Gastrocnemius medialis (tissue), 4 donors: ENCODE results near the gene METTL8. TPM values are rescaled to one million over a fixed set of nuclear protein-coding genes. Genes with fewer than 3 reads are reported as not detected.

Experiments used
- ATAC-seq, 2 donors: fragments of 150-250 bp; one replicate each; pipeline ENCODE4 v1.9.1; 2016
- DNase-seq, 2 donors: peaks; one replicate each; pipeline ENCODE4 v3.0.0-alpha.2; 2019
- H3K27ac ChIP-seq, 4 donors: fragments of 200-600 bp; sonication (generic); 1 replicate in 1 of 4; 2 replicates in 3 of 4; pipeline ENCODE4 v1.5.1; 2016 to 2018; ENCODE audit warnings: mild to moderate bottlenecking in 2 of 4, moderate library complexity in 1 of 4
- H3K27me3 ChIP-seq, 3 donors: fragments of 200-600 bp; sonication (generic) in 2 of 3; 1 replicate in 1 of 3; 2 replicates in 2 of 3; pipeline versions ENCODE4 v1.5.1 to v1.6.0; 2016 to 2019; ENCODE audit warnings: mild to moderate bottlenecking in 1 of 3, moderate library complexity in 1 of 3
- H3K36me3 ChIP-seq, 2 donors: fragments of 200-600 bp; sonication (generic) in 1 of 2; one replicate each; pipeline ENCODE4 v1.5.1; 2017 to 2018
- H3K4me1 ChIP-seq, 2 donors: fragments of 200-600 bp; sonication (generic) in 1 of 2; one replicate each; pipeline ENCODE4 v1.5.1; 2016 to 2017; ENCODE audit warnings: mild to moderate bottlenecking in 2 of 2
- H3K4me3 ChIP-seq, 4 donors: fragments of 200-600 bp; sonication (generic) in 3 of 4; 1 replicate in 1 of 4; 2 replicates in 3 of 4; pipeline ENCODE4 v1.5.1; 2016 to 2019; ENCODE audit warnings: mild to moderate bottlenecking in 2 of 4
- H3K9me3 ChIP-seq, 3 donors: fragments of 200-600 bp; sonication (generic) in 2 of 3; 1 replicate in 1 of 3; 2 replicates in 2 of 3; pipeline ENCODE4 v1.5.1; 2016 to 2019
- CTCF ChIP-seq, 5 experiments: fragments of 450-650 bp in 3 of 5; fragments of 200-600 bp in 2 of 5; sonication (generic) in 2 of 5; IDR thresholded peaks in 4 of 5; conservative IDR thresholded peaks in 1 of 5; 1 replicate in 4 of 5; 2 replicates in 1 of 5; pipeline ENCODE4 v1.5.1; 2016 to 2019; ENCODE audit warnings: antibody characterized with exemption in 5 of 5, mild to moderate bottlenecking in 3 of 5, moderate library complexity in 3 of 5
- POLR2A ChIP-seq, 2 donors: fragments of 450-650 bp; IDR thresholded peaks; one replicate each; pipeline ENCODE4 v1.6.1; 2017; ENCODE audit warnings: antibody characterized with exemption in 2 of 2, mild to moderate bottlenecking in 2 of 2, moderate library complexity in 2 of 2
- in situ Hi-C, 4 donors: fragments of 200-750 bp; cut with MboI; loops; one replicate each; pipeline versions ENCODE4 v1.15.0 to v1.8.0; 2017; ENCODE audit warnings: low sequenced_read_pairs in 4 of 4
- intact Hi-C: fragments of 100-400 bp; cut with DNase I; formaldehyde crosslinking; loops from one replicate; pipeline ENCODE4 v1.15.1; 2023; ENCODE audit warnings: low total_unique reads
- total RNA-seq, 4 donors: library from RNA; depleted of rRNA; stranded (reverse); fragments of >200 nt; gene quantifications; one replicate each; pipeline versions ENCODE4 v1.1.0 to v1.2.3, GENCODE V29; 2016

METTL8 gene
- total RNA-seq, 4 donors from 2014 or later = 10.3 to 22.0 (median 11.0) TPM

DNA sequence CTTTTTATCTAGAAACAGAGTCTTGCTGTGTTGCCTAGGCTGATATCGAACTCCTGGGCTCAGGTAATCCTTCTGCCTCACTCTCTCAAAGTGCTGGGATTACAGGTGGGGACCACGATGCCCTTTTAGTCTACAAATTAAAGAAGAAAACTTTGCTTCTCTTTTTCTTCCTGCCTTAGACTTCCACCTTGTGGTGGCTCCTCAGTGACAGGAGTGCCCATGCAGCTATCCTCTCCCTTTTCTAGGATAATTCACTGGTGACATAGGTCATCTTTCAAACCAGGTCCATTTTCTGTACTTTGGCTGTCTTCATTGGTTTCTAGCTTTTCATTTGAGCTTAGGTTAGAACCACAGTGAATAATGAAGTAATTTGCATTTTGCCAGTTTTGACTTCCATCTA is 13.9 kb upstream of the METTL8 start:
- H3K4me3 ChIP-seq = no peak overlapping the region
- H3K27me3 ChIP-seq = no peaks in the 10 kb centered on the region
- ATAC-seq (no peak), DNase-seq (no peak)
- no peak overlapping the region for H3K27ac ChIP-seq
- in situ Hi-C loops (loop anchor here in 1 of 4 donors (25.0 kb wide), 1 partner anchor 240 kb away; the partner anchor contains the start of gene DYNC1I2), intact Hi-C loops (no loop called here)
- no peaks in the 10 kb centered on the region for H3K4me1 ChIP-seq
- H3K9me3 ChIP-seq = no peaks in the 10 kb centered on the region
- no peak for TF ChIP-seq CTCF (IDR thresholded peaks at IDR 0.05 in 4 of 5, conservative IDR thresholded peaks at IDR 0.05 in 1 of 5)
- H3K36me3 ChIP-seq = peaks cover 0 to 68% of the 10 kb centered on the region in 2 donors

DNA sequence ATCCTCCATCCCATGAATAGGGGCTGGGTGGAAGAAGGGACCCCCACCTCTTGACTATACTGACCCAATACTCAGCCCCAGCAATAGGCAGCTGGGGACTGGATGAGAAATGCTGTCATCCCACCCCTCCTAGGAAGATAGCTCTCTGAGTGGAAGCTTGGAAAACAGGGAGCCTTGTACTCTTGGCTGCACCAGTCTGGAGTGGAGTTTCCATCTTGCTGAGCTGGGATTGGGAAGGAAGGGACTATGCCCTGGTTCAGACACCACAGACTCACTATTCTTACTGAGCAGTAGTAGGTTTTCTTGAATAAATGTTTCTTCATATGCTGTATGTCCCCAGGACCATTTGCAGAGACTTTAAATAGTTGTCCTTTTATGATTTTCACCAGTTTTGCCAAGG is 7.7 kb upstream of the METTL8 start:
- intact Hi-C loops = no loop called here

DNA sequence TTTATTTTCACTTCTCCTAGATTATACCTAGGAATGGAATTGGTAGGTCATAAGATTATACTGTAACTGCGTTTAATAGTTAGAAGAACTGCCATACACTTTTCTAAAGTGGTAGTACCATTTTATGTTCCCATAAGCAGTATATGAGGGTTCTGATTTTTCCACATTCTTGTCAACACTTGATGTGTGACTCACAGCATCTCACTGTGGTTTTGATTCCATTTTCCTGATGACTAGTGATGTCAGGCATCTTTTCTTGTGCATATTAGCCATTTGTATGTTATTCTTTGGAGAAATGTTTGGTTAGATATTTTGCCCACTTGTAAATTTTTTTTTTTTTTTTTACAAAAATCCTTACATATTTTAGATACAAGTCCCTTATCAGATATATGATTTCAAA is 2.5 kb upstream of the METTL8 start:
- no peak for TF ChIP-seq POLR2A (IDR thresholded peaks at IDR 0.05)
- no peak for TF ChIP-seq CTCF (IDR thresholded peaks at IDR 0.05 in 4 of 5, conservative IDR thresholded peaks at IDR 0.05 in 1 of 5)
- H3K27me3 ChIP-seq = no peaks in the 10 kb centered on the region
- no peak for ATAC-seq
- no peak overlapping the region for H3K4me3 ChIP-seq
- H3K4me1 ChIP-seq = peaks cover 12 to 21% of the 10 kb centered on the region in 2 donors
- H3K9me3 ChIP-seq = no peaks in the 10 kb centered on the region
- intact Hi-C loops (no loop called here), in situ Hi-C loops (loop anchor here in 1 of 4 donors (25.0 kb wide), 1 partner anchor 251 kb away; the partner anchor contains the start of gene DYNC1I2)
- H3K36me3 ChIP-seq = peaks cover 0 to 49% of the 10 kb centered on the region in 2 donors
- no peak overlapping the region for H3K27ac ChIP-seq
- DNase-seq = no peak

More for the DNA sequence above, 7.7 kb upstream of the METTL8 start:
- H3K27ac ChIP-seq = no peak overlapping the region
- H3K27me3 ChIP-seq = no peaks in the 10 kb centered on the region
- H3K4me3 ChIP-seq = no peak overlapping the region
- ATAC-seq (no peak), DNase-seq (no peak)
- no peaks in the 10 kb centered on the region for H3K9me3 ChIP-seq
- TF ChIP-seq CTCF (IDR thresholded peaks at IDR 0.05 in 4 of 5, conservative IDR thresholded peaks at IDR 0.05 in 1 of 5) (no peak), POLR2A (IDR thresholded peaks at IDR 0.05) (no peak)
- H3K36me3 ChIP-seq = peaks cover 0 to 69% of the 10 kb centered on the region in 2 donors
- no peaks in the 10 kb centered on the region for H3K4me1 ChIP-seq
- in situ Hi-C loops = loop anchor here in 1 of 4 donors (25.0 kb wide), 1 partner anchor 246 kb away; the partner anchor contains the start of gene DYNC1I2

DNA sequence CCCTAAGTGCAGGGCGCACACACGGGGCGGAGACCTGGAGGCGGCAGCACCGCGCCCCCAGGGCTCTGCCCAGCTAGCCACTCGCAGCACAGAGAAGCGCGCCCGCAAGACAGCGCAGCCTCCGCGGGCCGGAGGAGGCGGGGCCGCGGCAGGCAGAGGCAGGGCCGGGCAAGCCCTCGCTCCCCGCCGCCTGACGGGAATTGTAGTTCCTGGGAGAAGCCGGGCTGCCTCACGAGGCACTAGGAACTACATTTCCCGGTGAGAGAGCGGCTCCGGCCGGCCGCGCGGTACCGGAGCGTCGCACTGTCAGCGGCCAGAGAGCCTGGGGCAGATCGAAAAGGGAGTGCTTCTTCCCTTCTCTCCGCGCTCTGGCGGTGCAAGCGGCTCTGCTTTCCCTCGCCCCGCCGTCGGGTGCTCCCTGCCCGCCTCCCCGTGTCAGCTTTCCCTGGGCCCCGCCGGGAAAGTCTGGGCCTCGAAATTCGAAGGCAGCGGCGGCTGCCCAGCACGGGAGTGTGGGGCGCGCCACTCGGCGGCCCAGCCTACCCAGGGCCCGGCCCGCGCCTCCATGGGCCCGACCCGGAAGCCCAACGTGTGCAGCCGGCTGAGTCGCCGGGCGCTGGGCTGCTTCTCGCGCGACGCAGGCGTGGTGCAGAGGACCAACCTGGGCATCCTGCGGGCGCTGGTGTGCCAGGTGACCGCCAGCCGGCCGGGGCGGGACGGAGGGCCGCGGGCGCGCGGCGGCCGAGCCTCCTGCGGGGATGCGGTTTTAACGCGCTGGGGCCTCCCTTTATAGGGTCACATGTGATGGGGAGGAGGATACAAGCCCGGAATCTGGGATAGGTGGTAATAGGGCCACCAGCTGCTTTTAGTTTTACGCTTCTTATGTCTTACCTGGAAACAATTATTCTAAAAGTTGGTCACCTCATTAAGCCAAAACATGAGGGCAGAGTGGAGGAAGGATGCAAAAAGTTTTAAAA is 511 bp upstream of the METTL8 start, which contains the start of gene DCAF17:
TSS of gene DCAF17 (plus strand) at position 214 of the 977 bp plus-strand sequence. CDS start at position 566, 352 bp downstream.
- Histone ChIP-seq H3K9me3 (no peaks in the 10 kb centered on the region), H3K27me3 (no peaks in the 10 kb centered on the region), H3K27ac (peak within 1 kb of the TSS; percentile 90 to 99 (median 98)), H3K36me3 (peaks cover 0 to 36% of the 10 kb centered on the region in 2 donors), H3K4me3 (peak within 1 kb of the TSS; percentile 75 to 96 (median 83)), H3K4me1 (peaks cover 12 to 21% of the 10 kb centered on the region in 2 donors)
- intact Hi-C loops = loop anchor here (1.0 to 5.0 kb wide), 4 partner anchors 253 to 506 kb away; partner anchors contain the start of genes DYNC1I2 and TLK1
- ATAC-seq (peak; percentile 96 to 97), DNase-seq (peak; percentile 94)
- TF ChIP-seq POLR2A (IDR thresholded peaks at IDR 0.05) (peak; percentile 75 to 77), CTCF (IDR thresholded peaks at IDR 0.05 in 4 of 5, conservative IDR thresholded peaks at IDR 0.05 in 1 of 5) (peak in 1 of 5 experiments; percentile 39)
- in situ Hi-C loops = loop anchor here in 1 of 4 donors (25.0 kb wide), 1 partner anchor 253 kb away; the partner anchor contains the start of gene DYNC1I2
